Neuronal stem cell (in vitro differentiated cells): Measurements from ENCODE around the gene PDZRN4.

Experiments
- DNase-seq: peaks from one replicate; pipeline ENCODE4 v3.0.0-alpha.2; 2013; ENCODE audit warnings: low spot score
- H2AFZ ChIP-seq: one replicate; pipeline ENCODE4 v1.6.1; 2013; ENCODE audit warnings: mild to moderate bottlenecking, low read length, inconsistent platforms
- H2AK5ac ChIP-seq: 2 replicates; pipeline ENCODE4 v1.6.1; 2013; ENCODE audit warnings: low read depth, mild to moderate bottlenecking, inconsistent platforms, low read length, moderate library complexity, mixed read lengths
- H2BK120ac ChIP-seq: 2 replicates; pipeline ENCODE4 v1.6.1; 2013; ENCODE audit warnings: low read depth, mild to moderate bottlenecking, inconsistent platforms, low read length, moderate library complexity, mixed read lengths
- H2BK12ac ChIP-seq: one replicate; pipeline ENCODE4 v1.6.1; 2013; ENCODE audit warnings: low read length, inconsistent platforms
- H2BK15ac ChIP-seq: 2 replicates; pipeline ENCODE4 v1.6.1; 2013; ENCODE audit warnings: mild to moderate bottlenecking, low read length, inconsistent platforms, mixed read lengths
- H2BK5ac ChIP-seq: one replicate; pipeline ENCODE4 v1.6.1; 2013; ENCODE audit warnings: inconsistent platforms, mild to moderate bottlenecking, low read length, moderate library complexity
- H3K14ac ChIP-seq: one replicate; pipeline ENCODE4 v1.6.1; 2013; ENCODE audit warnings: low read length, inconsistent platforms
- H3K18ac ChIP-seq: 2 replicates; pipeline ENCODE4 v1.6.1; 2013; ENCODE audit warnings: low read length, inconsistent platforms
- H3K23ac ChIP-seq: 2 replicates; pipeline ENCODE4 v1.6.1; 2013; ENCODE audit warnings: low read depth, mild to moderate bottlenecking, mixed read lengths, low read length, inconsistent platforms; ENCODE audit not compliant: poor library complexity
- H3K27ac ChIP-seq: replicated peaks from 3 replicates; pipeline ENCODE4 v1.5.1; 2013; ENCODE audit warnings: low read length, inconsistent platforms
- H3K27me3 ChIP-seq, 3 experiments: 2 replicates each; pipeline ENCODE4 v1.6.1; 2013; ENCODE audit warnings: low read length in 3 of 3, mild to moderate bottlenecking in 2 of 3, inconsistent platforms in 1 of 3, low read depth in 1 of 3, mixed read lengths in 1 of 3, moderate library complexity in 1 of 3; ENCODE audit not compliant: control insufficient read depth in 3 of 3, insufficient read depth in 3 of 3
- H3K36me3 ChIP-seq, 2 donors: replicated peaks in 1 of 2; 2 replicates each; pipeline ENCODE4 v1.6.1; 2013; ENCODE audit warnings: low read length in 2 of 2; ENCODE audit not compliant: control insufficient read depth in 2 of 2, insufficient read depth in 2 of 2
- H3K4ac ChIP-seq: 2 replicates; pipeline ENCODE4 v1.6.1; 2013; ENCODE audit warnings: inconsistent platforms, mild to moderate bottlenecking, low read length, moderate library complexity
- H3K4me1 ChIP-seq, 2 donors: 1 replicate in 1 of 2; 2 replicates in 1 of 2; pipeline ENCODE4 v1.6.1; 2013; ENCODE audit warnings: low read length in 2 of 2, low read depth in 1 of 2; ENCODE audit not compliant: control insufficient read depth in 2 of 2, insufficient read depth in 1 of 2
- H3K4me2 ChIP-seq: one replicate; pipeline ENCODE4 v1.6.1; 2013; ENCODE audit warnings: mild to moderate bottlenecking, low read length, inconsistent platforms; ENCODE audit not compliant: insufficient read depth, poor library complexity, severe bottlenecking
- H3K4me3 ChIP-seq, 2 donors: 2 replicates each; pipeline ENCODE4 v1.5.1; 2013; ENCODE audit warnings: low read length in 2 of 2, mild to moderate bottlenecking in 2 of 2, inconsistent platforms in 1 of 2, moderate library complexity in 1 of 2
- H3K79me1 ChIP-seq: one replicate; pipeline ENCODE4 v1.6.1; 2013; ENCODE audit warnings: low read depth, mild to moderate bottlenecking, inconsistent platforms, low read length, moderate library complexity
- H3K9ac ChIP-seq: one replicate; pipeline ENCODE4 v1.6.1; 2013; ENCODE audit warnings: mild to moderate bottlenecking, low read depth, low read length, inconsistent platforms; ENCODE audit not compliant: poor library complexity
- H3K9me3 ChIP-seq, 2 donors: replicated peaks in 1 of 2; 2 replicates each; pipeline versions ENCODE3 to v1.6.1; 2013; ENCODE audit warnings: low read length in 2 of 2, mild to moderate bottlenecking in 2 of 2, inconsistent platforms in 1 of 2, low read depth in 1 of 2, mixed read lengths in 1 of 2, moderate library complexity in 1 of 2; ENCODE audit not compliant: control insufficient read depth in 2 of 2, insufficient read depth in 1 of 2
- H4K8ac ChIP-seq: one replicate; pipeline ENCODE4 v1.6.1; 2013; ENCODE audit warnings: low read depth, mild to moderate bottlenecking, inconsistent platforms, low read length, moderate library complexity
- H4K91ac ChIP-seq: one replicate; pipeline ENCODE4 v1.6.1; 2013; ENCODE audit warnings: low read length, low read depth, mild to moderate bottlenecking, inconsistent platforms; ENCODE audit not compliant: poor library complexity
- WGBS, 2 donors: extraction: QIAGEN DNeasy Blood & Tissue Kit; methylation state at CpG; one replicate each; pipeline ENCODE4 v1.1.7; 2013; ENCODE audit warnings: missing lambda C conversion rate in 2 of 2, mixed read lengths in 1 of 2; ENCODE audit not compliant: insufficient read length in 2 of 2, insufficient replicate concordance in 1 of 2; ENCODE audit errors: extremely low coverage in 2 of 2; 5-methylcytosine and 5-hydroxymethylcytosine counted together

Gene PDZRN4

GRCh38 chr12:41356181-41356580 is 168.1 kb downstream of the PDZRN4 start:
- no peak for DNase-seq

GRCh38 chr12:41361738-41362137 is 173.6 kb downstream of the PDZRN4 start:
- Histone ChIP-seq H4K8ac (no peak overlapping the region), H2BK15ac (no peak overlapping the region), H3K18ac (no peak overlapping the region), H3K23ac (no peak overlapping the region), H4K91ac (no peak overlapping the region), H3K36me3 (no peaks in the 10 kb centered on the region), H2AFZ (no peak overlapping the region), H3K79me1 (no peaks in the 10 kb centered on the region), H3K4me2 (no peak overlapping the region), H3K27me3 (no peaks in the 10 kb centered on the region), H2BK5ac (no peak overlapping the region), H3K27ac (no peak overlapping the region), H3K9ac (no peak overlapping the region), H3K14ac (no peak overlapping the region), H2AK5ac (no peak overlapping the region), H2BK120ac (no peak overlapping the region), H3K4me3 (no peak overlapping the region), H3K4me1 (peaks cover 2 to 4% of the 10 kb centered on the region in 2 donors), H3K4ac (no peak overlapping the region), H3K9me3 (no peaks in the 10 kb centered on the region), H2BK12ac (no peak overlapping the region)
- no peak for DNase-seq
- WGBS, 2 donors = no CpG with 5 or more reads among the region's 7 CpGs

More at GRCh38 chr12:41356181-41356580, 168.1 kb downstream of the PDZRN4 start:
- Histone ChIP-seq H2BK120ac (no peak overlapping the region), H4K8ac (no peak overlapping the region), H3K4me2 (no peak overlapping the region), H4K91ac (no peak overlapping the region), H3K4me3 (no peak overlapping the region), H2BK5ac (no peak overlapping the region), H3K36me3 (no peaks in the 10 kb centered on the region), H3K9me3 (peaks cover 0 to 2% of the 10 kb centered on the region in 2 donors), H3K79me1 (no peaks in the 10 kb centered on the region), H2AFZ (no peak overlapping the region), H3K14ac (no peak overlapping the region), H3K4ac (no peak overlapping the region), H3K27ac (no peak overlapping the region), H2BK12ac (no peak overlapping the region), H3K4me1 (no peaks in the 10 kb centered on the region), H2AK5ac (no peak overlapping the region), H3K9ac (no peak overlapping the region), H3K23ac (no peak overlapping the region), H2BK15ac (no peak overlapping the region), H3K18ac (no peak overlapping the region), H3K27me3 (no peaks in the 10 kb centered on the region)

- no peak overlapping the region for H3K27ac ChIP-seq
- H3K9me3 ChIP-seq = no peaks in the 10 kb centered on the region
- H3K79me1 ChIP-seq = no peaks in the 10 kb centered on the region
- no peak overlapping the region for H2BK12ac ChIP-seq
- no peak overlapping the region for H2BK15ac ChIP-seq
- H3K4me3 ChIP-seq = no peak overlapping the region
- H2BK5ac ChIP-seq = no peak overlapping the region
- peaks cover 2 to 4% of the 10 kb centered on the region in 2 donors for H3K4me1 ChIP-seq
- H3K9ac ChIP-seq = no peak overlapping the region
- DNase-seq = no peak
- no peak overlapping the region for H3K4me2 ChIP-seq
- no peak overlapping the region for H3K23ac ChIP-seq
- H3K14ac ChIP-seq = no peak overlapping the region
- H4K91ac ChIP-seq = no peak overlapping the region
- no peaks in the 10 kb centered on the region for H3K27me3 ChIP-seq
- H3K36me3 ChIP-seq = no peaks in the 10 kb centered on the region
- H2BK120ac ChIP-seq = no peak overlapping the region
- no peak overlapping the region for H2AK5ac ChIP-seq
- no peak overlapping the region for H3K4ac ChIP-seq
- H2AFZ ChIP-seq = no peak overlapping the region
- WGBS, 2 donors = no CpG with 5 or more reads among the region's 1 CpG
- no peak overlapping the region for H4K8ac ChIP-seq
- H3K18ac ChIP-seq = no peak overlapping the region
Measured at GRCh38 chr12:41362510-41362909, 174.4 kb downstream of the PDZRN4 start.

- no peak overlapping the region for H2BK15ac ChIP-seq
- H3K18ac ChIP-seq = no peak overlapping the region
- no peak overlapping the region for H3K4me3 ChIP-seq
- no peak overlapping the region for H3K14ac ChIP-seq
- H3K79me1 ChIP-seq = no peaks in the 10 kb centered on the region
- H3K4me2 ChIP-seq = no peak overlapping the region
- H3K4me1 ChIP-seq = peaks cover 2 to 4% of the 10 kb centered on the region in 2 donors
- H3K27ac ChIP-seq = no peak overlapping the region
- H3K27me3 ChIP-seq = no peaks in the 10 kb centered on the region
- no peak overlapping the region for H2AK5ac ChIP-seq
- H3K36me3 ChIP-seq = no peaks in the 10 kb centered on the region
- H4K8ac ChIP-seq = no peak overlapping the region
- H2BK5ac ChIP-seq = no peak overlapping the region
- H3K23ac ChIP-seq = no peak overlapping the region
- H3K9ac ChIP-seq = no peak overlapping the region
- no peaks in the 10 kb centered on the region for H3K9me3 ChIP-seq
- no peak for DNase-seq
- no peak overlapping the region for H2AFZ ChIP-seq
- no peak overlapping the region for H2BK120ac ChIP-seq
- H2BK12ac ChIP-seq = no peak overlapping the region
- H4K91ac ChIP-seq = no peak overlapping the region
- H3K4ac ChIP-seq = no peak overlapping the region
Measured at GRCh38 chr12:41362931-41363330, 174.8 kb downstream of the PDZRN4 start.
